PC-3 (cell line): Measurements from ENCODE around the gene EYS. TPM values are rescaled to one million over a fixed set of nuclear protein-coding genes. Genes with fewer than 3 reads are reported as not detected.

Source experiments
- ATAC-seq: fragments of 200-7000 bp; cut with Tn5 transposase; 2 replicates; pipeline ENCODE4 v1.9.1; 2020; ENCODE audit warnings: mild to moderate bottlenecking, moderate library complexity
- BruUV-seq: library from RNA; stranded (reverse); fragments of 400-500 nt; replicated peaks from 2 replicates; lab custom pipeline; 2021; lab: Mats Ljungman, UMichigan
- CTCF ChIA-PET: fragments of 300-600 bp; sonication (Branson Sonifier 250); formaldehyde crosslinking; loops from one replicate; lab custom pipeline; 2022; ENCODE audit warnings: antibody characterized with exemption; lab: Charles Lee
- POLR2A ChIA-PET: fragments of 300-600 bp; sonication (Branson Sonifier 250); formaldehyde crosslinking; loops from one replicate; lab custom pipeline; 2022; ENCODE audit warnings: antibody characterized with exemption; ENCODE audit not compliant: unreplicated experiment; lab: Charles Lee
- DNase-seq: peaks from one replicate; pipeline ENCODE4 v3.0.0-alpha.2; 2015
- H2AFZ ChIP-seq: fragments of 300-600 bp; sonication (generic); 2 replicates; pipeline ENCODE4 v1.6.0; 2016; ENCODE audit warnings: antibody characterized with exemption, low read length
- H3F3A ChIP-seq: fragments of 300-600 bp; sonication (generic); one replicate; pipeline ENCODE4 v1.6.0; 2017; ENCODE audit warnings: antibody characterized with exemption, low read length, control low read depth, mild to moderate bottlenecking; ENCODE audit not compliant: unreplicated experiment
- H3K27ac ChIP-seq: fragments of 300-600 bp; sonication (generic); 2 replicates; pipeline ENCODE4 v1.5.1; 2016; ENCODE audit warnings: mild to moderate bottlenecking, low read length
- H3K27me3 ChIP-seq: fragments of 300-600 bp; sonication (generic); 2 replicates; pipeline ENCODE4 v1.6.1; 2016; ENCODE audit warnings: low read length, mixed read lengths
- H3K36me3 ChIP-seq: fragments of 300-600 bp; sonication (generic); 2 replicates; pipeline ENCODE4 v1.6.1; 2016; ENCODE audit warnings: low read depth, mixed run types, low read length, mixed read lengths
- H3K4me1 ChIP-seq: fragments of 300-600 bp; sonication (generic); 2 replicates; pipeline ENCODE4 v1.5.1; 2016; ENCODE audit warnings: low read length; ENCODE audit not compliant: insufficient read depth
- H3K4me2 ChIP-seq: fragments of 300-600 bp; sonication (generic); 2 replicates; pipeline ENCODE4 v1.6.0; 2016; ENCODE audit warnings: low read length
- H3K4me3 ChIP-seq: fragments of 300-600 bp; sonication (generic); 2 replicates; pipeline ENCODE4 v1.5.1; 2016; ENCODE audit warnings: mild to moderate bottlenecking, low read length, mixed read lengths
- H3K79me2 ChIP-seq: fragments of 300-600 bp; sonication (generic); 2 replicates; pipeline ENCODE4 v1.6.1; 2017; ENCODE audit warnings: low read length, mixed read lengths
- H3K9ac ChIP-seq: fragments of 300-600 bp; sonication (generic); 2 replicates; pipeline ENCODE4 v1.6.0; 2016; ENCODE audit warnings: mild to moderate bottlenecking, low read length
- H3K9me2 ChIP-seq: fragments of 300-600 bp; sonication (generic); replicated peaks from 2 replicates; pipeline ENCODE4 v1.6.1; 2016; ENCODE audit warnings: mixed run types, low read length, mixed read lengths
- H3K9me3 ChIP-seq: fragments of 300-600 bp; sonication (generic); 2 replicates; pipeline ENCODE4 v1.6.1; 2016; ENCODE audit warnings: low read length, mixed read lengths
- H4K20me1 ChIP-seq: fragments of 300-600 bp; sonication (generic); 2 replicates; pipeline ENCODE4 v1.6.1; 2016; ENCODE audit warnings: low read length, mixed read lengths
- EZH2 ChIP-seq: fragments of 300-600 bp; sonication (generic); IDR thresholded peaks from one replicate; pipeline ENCODE4 v1.6.1; 2017; ENCODE audit warnings: antibody characterized with exemption, mild to moderate bottlenecking, low read length; ENCODE audit not compliant: unreplicated experiment
- EZH2phosphoT487 ChIP-seq: fragments of 300-600 bp; sonication (generic); IDR thresholded peaks from 2 replicates; pipeline ENCODE4 v1.6.1; 2018; ENCODE audit warnings: mild to moderate bottlenecking, antibody characterized with exemption, low read length, borderline replicate concordance
- intact Hi-C: fragments of 100-400 bp; cut with micrococcal nuclease; formaldehyde crosslinking; loops from 2 replicates; pipeline ENCODE4 v1.9.0; 2023
- total RNA-seq: library from RNA; depleted of rRNA; stranded (reverse); fragments of >200 nt; gene quantifications from 2 replicates; pipeline ENCODE4 v1.2.3, GENCODE V29; 2014
- TF ChIP-seq, protein P1 (sequence below): fragments of 300-600 bp; sonication (generic); conservative IDR thresholded peaks from 2 replicates; pipeline ENCODE4 v1.5.1; 2017; ENCODE audit warnings: antibody characterized with exemption, low read depth, mild to moderate bottlenecking, low read length

EYS gene
- total RNA-seq, 1 experiment from 2014 or later: 0.07 TPM

DNA sequence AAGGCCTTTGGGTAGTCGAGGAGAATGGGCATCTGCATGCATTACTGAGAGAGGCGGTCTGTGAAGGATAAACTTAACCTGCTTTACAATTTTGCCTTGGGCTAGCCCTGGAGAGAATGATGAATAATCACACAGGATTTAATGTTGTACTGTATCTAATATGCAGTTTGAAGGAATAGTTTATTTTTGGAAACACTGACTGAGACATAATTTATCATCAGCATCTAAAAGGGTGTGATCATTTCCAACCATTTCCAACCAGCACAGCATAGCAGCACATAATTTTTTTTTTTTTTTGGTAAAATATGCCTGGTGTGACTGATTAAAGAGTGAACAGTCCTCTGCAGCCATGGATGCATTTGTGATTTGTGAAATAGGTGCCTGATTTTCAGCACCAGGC is 1552.0 kb downstream of the EYS start:
- Histone ChIP-seq H3F3A (no peaks in the 10 kb centered on the region), H3K9me3 (no peaks in the 10 kb centered on the region), H3K9me2 (no peaks in the 10 kb centered on the region), H2AFZ (no peak overlapping the region), H3K36me3 (no peaks in the 10 kb centered on the region), H3K4me1 (no peaks in the 10 kb centered on the region), H3K9ac (no peak overlapping the region), H3K27ac (no peak overlapping the region), H4K20me1 (no peaks in the 10 kb centered on the region), H3K27me3 (no peaks in the 10 kb centered on the region), H3K4me2 (no peak overlapping the region), H3K79me2 (no peaks in the 10 kb centered on the region), H3K4me3 (no peak overlapping the region)
- no TSS peak for BruUV-seq
- POLR2A ChIA-PET: no interaction called here
- DNase-seq (no peak), ATAC-seq (no peak)
- CTCF ChIA-PET: no interaction called here
- intact Hi-C loops: no loop called here
- TF ChIP-seq EZH2phosphoT487 (no peak), EZH2 (no peak)
- TF ChIP-seq, protein P1, sequence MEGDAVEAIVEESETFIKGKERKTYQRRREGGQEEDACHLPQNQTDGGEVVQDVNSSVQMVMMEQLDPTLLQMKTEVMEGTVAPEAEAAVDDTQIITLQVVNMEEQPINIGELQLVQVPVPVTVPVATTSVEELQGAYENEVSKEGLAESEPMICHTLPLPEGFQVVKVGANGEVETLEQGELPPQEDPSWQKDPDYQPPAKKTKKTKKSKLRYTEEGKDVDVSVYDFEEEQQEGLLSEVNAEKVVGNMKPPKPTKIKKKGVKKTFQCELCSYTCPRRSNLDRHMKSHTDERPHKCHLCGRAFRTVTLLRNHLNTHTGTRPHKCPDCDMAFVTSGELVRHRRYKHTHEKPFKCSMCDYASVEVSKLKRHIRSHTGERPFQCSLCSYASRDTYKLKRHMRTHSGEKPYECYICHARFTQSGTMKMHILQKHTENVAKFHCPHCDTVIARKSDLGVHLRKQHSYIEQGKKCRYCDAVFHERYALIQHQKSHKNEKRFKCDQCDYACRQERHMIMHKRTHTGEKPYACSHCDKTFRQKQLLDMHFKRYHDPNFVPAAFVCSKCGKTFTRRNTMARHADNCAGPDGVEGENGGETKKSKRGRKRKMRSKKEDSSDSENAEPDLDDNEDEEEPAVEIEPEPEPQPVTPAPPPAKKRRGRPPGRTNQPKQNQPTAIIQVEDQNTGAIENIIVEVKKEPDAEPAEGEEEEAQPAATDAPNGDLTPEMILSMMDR: no peak

DNA sequence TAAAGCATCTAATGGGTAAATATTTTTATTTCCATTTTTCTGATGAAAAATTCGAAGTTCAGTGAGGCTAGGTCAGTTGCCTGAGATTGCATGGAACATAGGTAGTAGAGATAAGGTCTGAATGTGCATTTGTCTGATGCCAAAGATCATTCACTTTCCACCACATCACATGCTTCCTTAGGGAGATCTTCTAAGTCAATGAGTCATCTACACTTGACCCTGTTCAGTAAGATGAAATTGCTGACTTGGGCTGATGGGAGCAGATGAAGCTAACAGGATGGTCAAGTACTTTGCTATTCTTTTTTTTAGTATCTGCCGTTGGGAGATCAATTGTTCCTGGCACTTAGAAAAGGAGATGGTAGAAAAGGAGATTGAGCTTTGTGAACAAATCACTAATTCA is 1560.2 kb downstream of the EYS start:
- DNase-seq (no peak), ATAC-seq (no peak)
- no peaks in the 10 kb centered on the region for H3K79me2 ChIP-seq
- no peak overlapping the region for H2AFZ ChIP-seq
- H3F3A ChIP-seq: no peaks in the 10 kb centered on the region
- CTCF ChIA-PET: no interaction called here
- no peak overlapping the region for H3K4me3 ChIP-seq
- no peaks in the 10 kb centered on the region for H3K27me3 ChIP-seq
- no peaks in the 10 kb centered on the region; the same call in 1 of the 2 replicates for H3K4me1 ChIP-seq
- no peak overlapping the region for H3K9ac ChIP-seq
- H3K36me3 ChIP-seq: no peaks in the 10 kb centered on the region
- no peaks in the 10 kb centered on the region for H3K9me2 ChIP-seq
- H3K9me3 ChIP-seq: no peaks in the 10 kb centered on the region
- no TSS peak for BruUV-seq
- no peak overlapping the region for H3K4me2 ChIP-seq
- POLR2A ChIA-PET: no interaction called here
- intact Hi-C loops: no loop called here
- no peaks in the 10 kb centered on the region for H4K20me1 ChIP-seq
- TF ChIP-seq, protein P1: no peak
- no peak for TF ChIP-seq EZH2
- no peak for TF ChIP-seq EZH2phosphoT487
- no peak overlapping the region for H3K27ac ChIP-seq

DNA sequence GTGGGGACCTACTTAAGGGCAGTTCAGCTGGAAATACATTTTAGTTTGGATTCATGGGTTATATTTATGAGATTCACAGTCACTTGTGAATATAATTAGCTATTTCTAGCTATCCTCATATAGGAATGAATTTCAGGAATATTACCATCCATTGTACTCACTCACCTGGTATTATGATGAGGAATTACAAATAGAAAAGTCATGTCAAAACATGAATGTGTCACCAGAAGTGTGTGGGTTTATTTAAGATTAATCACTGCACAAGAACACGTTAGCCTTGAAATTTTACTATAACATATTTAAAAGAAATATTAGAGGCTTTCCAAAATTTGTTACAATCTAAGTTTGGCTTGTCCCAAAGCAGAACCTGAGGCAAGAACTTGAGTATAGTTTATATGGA is 1560.9 kb downstream of the EYS start:
- H2AFZ ChIP-seq: no peak overlapping the region
- DNase-seq: peak; percentile 10
- no TSS peak for BruUV-seq
- H3F3A ChIP-seq: no peaks in the 10 kb centered on the region
- no peaks in the 10 kb centered on the region for H3K79me2 ChIP-seq
- ChIA-PET CTCF (no interaction called here), POLR2A (no interaction called here)
- H3K27ac ChIP-seq: no peak overlapping the region
- H3K9ac ChIP-seq: no peak overlapping the region
- H3K9me2 ChIP-seq: no peaks in the 10 kb centered on the region
- ATAC-seq: no peak
- no peaks in the 10 kb centered on the region for H4K20me1 ChIP-seq
- no peak overlapping the region for H3K4me2 ChIP-seq
- no peaks in the 10 kb centered on the region; the same call in 1 of the 2 replicates for H3K4me1 ChIP-seq
- H3K27me3 ChIP-seq: no peaks in the 10 kb centered on the region
- no peaks in the 10 kb centered on the region for H3K36me3 ChIP-seq
- intact Hi-C loops: no loop called here
- no peaks in the 10 kb centered on the region for H3K9me3 ChIP-seq
- no peak overlapping the region for H3K4me3 ChIP-seq
- no peak for TF ChIP-seq EZH2
